Keratinocyte (primary cell): ENCODE data around the gene ZBED3. TPM values are rescaled to one million over a fixed set of nuclear protein-coding genes. Genes with fewer than 3 reads are reported as not detected.
"Not testable (repeated sequence)": the region's sequence is repeated elsewhere in the genome, so short reads cannot be mapped to it uniquely, and the experiment has no call there.

Experiments used
- DNase-seq: peaks from one replicate; pipeline ENCODE4 v3.0.0-alpha.2; 2011; ENCODE audit warnings: low read depth, missing footprints, low spot score
- FAIRE-seq: peaks from 2 replicates; lab custom pipeline; 2011; peaks lifted over from hg19 to GRCh38; lab: Jason Lieb, UNC
- H2AFZ ChIP-seq: 2 replicates; pipeline ENCODE4 v1.6.0; 2012; ENCODE audit warnings: low read length, control low read depth, inconsistent platforms; ENCODE audit not compliant: control insufficient read depth
- H3K27ac ChIP-seq: 2 replicates; pipeline ENCODE4 v1.5.1; 2011; ENCODE audit warnings: low read length; ENCODE audit not compliant: control insufficient read depth, insufficient read depth
- H3K27me3 ChIP-seq: 3 replicates; pipeline ENCODE4 v1.6.0; 2011; ENCODE audit warnings: low read length; ENCODE audit not compliant: control insufficient read depth, insufficient read depth; ENCODE audit errors: extremely low read depth
- H3K36me3 ChIP-seq, 2 experiments: 2 replicates in 1 of 2; 3 replicates in 1 of 2; pipeline ENCODE4 v1.5.1; 2011; ENCODE audit warnings: low read length in 2 of 2, mild to moderate bottlenecking in 1 of 2; ENCODE audit not compliant: control insufficient read depth in 2 of 2, insufficient read depth in 2 of 2; ENCODE audit errors: extremely low read depth in 1 of 2
- H3K4me1 ChIP-seq: 3 replicates; pipeline ENCODE4 v1.5.1; 2011; ENCODE audit warnings: low read length; ENCODE audit not compliant: control insufficient read depth, insufficient read depth; ENCODE audit errors: extremely low read depth
- H3K4me2 ChIP-seq: 3 replicates; pipeline ENCODE4 v1.6.0; 2011; ENCODE audit warnings: low read depth, low read length; ENCODE audit not compliant: control insufficient read depth, insufficient read depth; ENCODE audit errors: extremely low read depth
- H3K4me3 ChIP-seq, 3 experiments: fragments of 200-600 bp in 1 of 3; sonication (generic) in 1 of 3; 2 replicates in 2 of 3; 3 replicates in 1 of 3; pipeline ENCODE4 v1.5.1; 2011 to 2016; ENCODE audit warnings: low read length in 3 of 3, mild to moderate bottlenecking in 3 of 3, control low read depth in 2 of 3, inconsistent platforms in 1 of 3, low read depth in 1 of 3, mixed read lengths in 1 of 3, mixed run types in 1 of 3, moderate library complexity in 1 of 3; ENCODE audit not compliant: control insufficient read depth in 2 of 3, insufficient read depth in 2 of 3; ENCODE audit errors: extremely low read depth in 1 of 3
- H3K79me2 ChIP-seq: 2 replicates; pipeline ENCODE4 v1.6.0; 2012; ENCODE audit warnings: low read length; ENCODE audit not compliant: control insufficient read depth, insufficient read depth
- H3K9ac ChIP-seq: 3 replicates; pipeline ENCODE4 v1.6.0; 2011; ENCODE audit warnings: low read length; ENCODE audit not compliant: control insufficient read depth, insufficient read depth; ENCODE audit errors: extremely low read depth
- H3K9me1 ChIP-seq: 3 replicates; pipeline ENCODE4 v1.6.0; 2011; ENCODE audit warnings: low read length; ENCODE audit not compliant: control insufficient read depth, insufficient read depth; ENCODE audit errors: extremely low read depth
- H3K9me3 ChIP-seq: 2 replicates; pipeline ENCODE4 v1.5.1; 2012; ENCODE audit warnings: low read depth, low read length; ENCODE audit not compliant: control insufficient read depth
- H4K20me1 ChIP-seq: 3 replicates; pipeline ENCODE4 v1.6.0; 2011; ENCODE audit warnings: low read length; ENCODE audit not compliant: control insufficient read depth, insufficient read depth; ENCODE audit errors: extremely low read depth
- EZH2 ChIP-seq: IDR thresholded peaks from one replicate; pipeline ENCODE4 v1.6.1; 2012; ENCODE audit warnings: inconsistent platforms, mild to moderate bottlenecking, low read length, moderate library complexity
- dilution Hi-C: fragments of 300-500 bp; cut with MboI; formaldehyde crosslinking; loops from one replicate; pipeline ENCODE4 v1.7.0; 2020; ENCODE audit warnings: low sequenced_read_pairs; ENCODE audit not compliant: extremely low pct_ligation_motif_present
- polyA plus RNA-seq, 5 experiments: library from polyadenylated mRNA; depleted of rRNA in 3 of 5; stranded (reverse) in 3 of 5; stranded (forward) in 1 of 5; unstranded in 1 of 5; fragments of >200 nt; gene quantifications; 1 replicate in 1 of 5; 2 replicates in 3 of 5; 3 replicates in 1 of 5; pipeline versions ENCODE4 v1.2.1 to v1.2.3, GENCODE V29; 2011 to 2012; ENCODE audit warnings: missing spikeins in 2 of 5, low read depth in 1 of 5, low replicate concordance in 1 of 5
- TF ChIP-seq, protein P1 (sequence below), 3 experiments: IDR thresholded peaks in 1 of 3; conservative IDR thresholded peaks in 1 of 3; optimal IDR thresholded peaks in 1 of 3; 2 replicates in 2 of 3; 3 replicates in 1 of 3; pipeline versions ENCODE3 to v1.5.1; 2011; ENCODE audit warnings: low read length in 3 of 3, mild to moderate bottlenecking in 3 of 3, moderate library complexity in 2 of 3, control low read depth in 1 of 3, inconsistent platforms in 1 of 3; ENCODE audit not compliant: insufficient read depth in 2 of 3; ENCODE audit errors: extremely low read depth in 1 of 3

The ZBED3 gene
- polyA plus RNA-seq, 1 donor (not counting 4 experiments of a cell fraction or from before 2014, with no cell fraction given): 0.59 TPM

DNA sequence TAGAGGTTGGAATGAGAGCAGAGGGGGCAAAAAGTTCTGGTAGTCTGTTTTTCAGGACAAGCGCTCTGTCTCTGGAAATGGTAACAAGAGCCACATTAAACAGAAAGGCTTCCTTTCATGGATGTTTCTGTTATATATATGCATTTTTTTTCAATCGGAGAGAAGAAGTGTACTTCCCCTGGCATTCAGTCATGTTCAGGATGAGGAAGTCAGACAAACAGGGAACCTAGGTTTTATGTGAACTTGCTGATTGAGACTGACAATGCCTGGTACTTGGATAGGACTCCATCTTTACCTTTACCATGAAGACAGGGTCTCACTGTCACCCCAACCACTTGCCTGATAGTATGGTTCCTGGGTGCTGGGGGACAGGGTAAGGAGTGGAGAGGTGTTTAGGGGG lies 30.1 kb upstream of the ZBED3 start:
- FAIRE-seq (no peak), DNase-seq (no peak)
- no peak overlapping the region for H3K9ac ChIP-seq
- no peaks in the 10 kb centered on the region for H3K9me1 ChIP-seq
- peaks cover 7% of the 10 kb centered on the region for H3K27me3 ChIP-seq
- H4K20me1 ChIP-seq: no peaks in the 10 kb centered on the region
- no peaks in the 10 kb centered on the region for H3K9me3 ChIP-seq
- dilution Hi-C loops: no loop called here
- no peak for TF ChIP-seq EZH2
- TF ChIP-seq, protein P1, sequence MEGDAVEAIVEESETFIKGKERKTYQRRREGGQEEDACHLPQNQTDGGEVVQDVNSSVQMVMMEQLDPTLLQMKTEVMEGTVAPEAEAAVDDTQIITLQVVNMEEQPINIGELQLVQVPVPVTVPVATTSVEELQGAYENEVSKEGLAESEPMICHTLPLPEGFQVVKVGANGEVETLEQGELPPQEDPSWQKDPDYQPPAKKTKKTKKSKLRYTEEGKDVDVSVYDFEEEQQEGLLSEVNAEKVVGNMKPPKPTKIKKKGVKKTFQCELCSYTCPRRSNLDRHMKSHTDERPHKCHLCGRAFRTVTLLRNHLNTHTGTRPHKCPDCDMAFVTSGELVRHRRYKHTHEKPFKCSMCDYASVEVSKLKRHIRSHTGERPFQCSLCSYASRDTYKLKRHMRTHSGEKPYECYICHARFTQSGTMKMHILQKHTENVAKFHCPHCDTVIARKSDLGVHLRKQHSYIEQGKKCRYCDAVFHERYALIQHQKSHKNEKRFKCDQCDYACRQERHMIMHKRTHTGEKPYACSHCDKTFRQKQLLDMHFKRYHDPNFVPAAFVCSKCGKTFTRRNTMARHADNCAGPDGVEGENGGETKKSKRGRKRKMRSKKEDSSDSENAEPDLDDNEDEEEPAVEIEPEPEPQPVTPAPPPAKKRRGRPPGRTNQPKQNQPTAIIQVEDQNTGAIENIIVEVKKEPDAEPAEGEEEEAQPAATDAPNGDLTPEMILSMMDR (optimal IDR thresholded peaks at IDR 0.05 in 1 of 3, IDR thresholded peaks at IDR 0.05 in 1 of 3, conservative IDR thresholded peaks at IDR 0.05 in 1 of 3; ENCODE audit: extremely low read depth in 1 of 3, insufficient read depth in 2 of 3, low read length in 3 of 3): no peak
- H3K4me2 ChIP-seq: no peak overlapping the region
- no peak overlapping the region for H3K4me3 ChIP-seq
- H3K4me1 ChIP-seq: no peaks in the 10 kb centered on the region
- no peak overlapping the region for H3K27ac ChIP-seq
- H2AFZ ChIP-seq: no peak overlapping the region
- no peaks in the 10 kb centered on the region for H3K79me2 ChIP-seq
- H3K36me3 ChIP-seq: no peaks in the 10 kb centered on the region

DNA sequence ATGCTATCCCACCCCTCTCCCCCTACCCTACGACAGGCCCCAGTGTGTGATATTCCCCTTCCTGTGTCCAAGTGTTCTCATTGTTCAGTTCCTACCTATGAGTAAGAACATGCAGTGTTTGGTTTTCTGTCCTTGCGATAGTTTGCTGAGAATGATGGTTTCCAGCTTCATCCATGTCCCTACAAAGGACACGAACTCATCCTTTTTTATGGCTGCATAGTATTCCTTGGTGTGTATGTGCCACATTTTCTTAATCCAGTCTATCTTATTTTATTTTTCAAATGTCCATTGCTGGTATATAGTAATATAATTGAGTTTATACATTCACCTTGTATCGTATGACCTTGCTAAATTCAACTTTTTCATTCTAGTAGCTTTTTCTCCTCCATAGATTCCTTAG lies 19.9 kb upstream of the ZBED3 start:
- H2AFZ ChIP-seq, H3K79me2 ChIP-seq, H3K27ac ChIP-seq, H3K4me2 ChIP-seq, H3K4me3 ChIP-seq, H3K36me3 ChIP-seq, H3K9me3 ChIP-seq, FAIRE-seq, H3K9me1 ChIP-seq, H3K9ac ChIP-seq, DNase-seq, H4K20me1 ChIP-seq, H3K27me3 ChIP-seq, H3K4me1 ChIP-seq, dilution Hi-C loops: not testable (repeated sequence)

DNA sequence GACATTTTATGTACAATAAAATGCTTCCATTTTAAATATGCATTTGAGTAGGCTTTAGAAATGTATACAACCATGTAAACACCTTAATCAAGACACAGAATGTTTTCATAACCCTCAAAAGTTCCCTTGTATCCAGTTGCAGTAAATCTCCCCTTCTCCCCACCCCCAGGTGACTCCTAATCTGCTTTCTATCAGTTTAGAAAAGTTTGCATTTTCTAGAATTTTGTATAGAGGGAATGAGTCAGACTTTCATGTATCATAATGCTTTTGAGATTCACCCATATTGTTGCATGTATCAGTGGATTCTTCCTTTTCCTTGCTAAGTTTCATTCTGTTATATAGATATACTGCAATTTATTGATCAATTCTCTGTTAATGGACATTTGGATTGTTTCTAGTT lies 17.7 kb upstream of the ZBED3 start:
- H3K27ac ChIP-seq: no peak overlapping the region
- no peaks in the 10 kb centered on the region for H3K9me3 ChIP-seq
- no peak for DNase-seq
- TF ChIP-seq, protein P1 (optimal IDR thresholded peaks at IDR 0.05 in 1 of 3, IDR thresholded peaks at IDR 0.05 in 1 of 3, conservative IDR thresholded peaks at IDR 0.05 in 1 of 3; ENCODE audit: extremely low read depth in 1 of 3, insufficient read depth in 2 of 3, low read length in 3 of 3): no peak
- TF ChIP-seq EZH2: no peak
- FAIRE-seq: no peak
- no peaks in the 10 kb centered on the region for H3K27me3 ChIP-seq
- dilution Hi-C loops: no loop called here
- H3K4me3 ChIP-seq: no peak overlapping the region
- H3K4me2 ChIP-seq: no peak overlapping the region
- H3K4me1 ChIP-seq: peaks cover 3% of the 10 kb centered on the region
- no peaks in the 10 kb centered on the region for H3K9me1 ChIP-seq
- H2AFZ ChIP-seq: no peak overlapping the region
- no peaks in the 10 kb centered on the region for H3K79me2 ChIP-seq
- no peaks in the 10 kb centered on the region for H4K20me1 ChIP-seq
- H3K36me3 ChIP-seq: no peaks in the 10 kb centered on the region
- no peak overlapping the region for H3K9ac ChIP-seq
